ENCODE data around the gene VPS35.

VPS35 gene

GRCh38 chr16:46621934-46622676 is 66.9 kb downstream of the VPS35 start:
- no peak for DNase-seq (ENCODE audit: low read depth)
- TF ChIP-seq CTCF (conservative IDR thresholded peaks at IDR 0.05; ENCODE audit: control insufficient read depth, insufficient read depth, low read depth, low read length), result no peak
- no peak overlapping the region for H3K4me3 ChIP-seq (ENCODE audit: control insufficient read depth, low read depth, low read length)

GRCh38 chr16:46621006-46621933 is 67.7 kb downstream of the VPS35 start, which contains the start of gene SHCBP1:
TSS of gene SHCBP1 (minus strand) at chr16:46621379. CDS start at chr16:46621359, 20 bp downstream.
- DNase-seq (ENCODE audit: low read depth), result peak; percentile 85
- H3K4me3 ChIP-seq (ENCODE audit: control insufficient read depth, low read depth, low read length), result peak within 1 kb of the TSS; percentile 99
- no peak for TF ChIP-seq CTCF (conservative IDR thresholded peaks at IDR 0.05; ENCODE audit: control insufficient read depth, insufficient read depth, low read depth, low read length)

GRCh38 chr16:46620266-46621005 is 68.5 kb downstream of the VPS35 start:
- no peak for TF ChIP-seq CTCF (conservative IDR thresholded peaks at IDR 0.05; ENCODE audit: control insufficient read depth, insufficient read depth, low read depth, low read length)
- DNase-seq (ENCODE audit: low read depth), result peak; percentile 61

GRCh38 chr16:46618516-46618915 is 70.5 kb downstream of the VPS35 start:
- DNase-seq (ENCODE audit: low read depth), result no peak
- no peak overlapping the region for H3K4me3 ChIP-seq (ENCODE audit: control insufficient read depth, low read depth, low read length)
- TF ChIP-seq CTCF (conservative IDR thresholded peaks at IDR 0.05; ENCODE audit: control insufficient read depth, insufficient read depth, low read depth, low read length), result no peak

More at GRCh38 chr16:46620266-46621005, 68.5 kb downstream of the VPS35 start:
- peak overlapping the region; percentile 99 for H3K4me3 ChIP-seq (ENCODE audit: control insufficient read depth, low read depth, low read length)

- TF ChIP-seq CTCF (conservative IDR thresholded peaks at IDR 0.05; ENCODE audit: control insufficient read depth, insufficient read depth, low read depth, low read length), result no peak
- no peak for DNase-seq (ENCODE audit: low read depth)
- no peak overlapping the region for H3K4me3 ChIP-seq (ENCODE audit: control insufficient read depth, low read depth, low read length)
Observed at GRCh38 chr16:46614006-46614405, 75.0 kb downstream of the VPS35 start.

GRCh38 chr16:46613352-46613751 is 75.6 kb downstream of the VPS35 start:
- TF ChIP-seq CTCF (conservative IDR thresholded peaks at IDR 0.05; ENCODE audit: control insufficient read depth, insufficient read depth, low read depth, low read length), result no peak
- no peak for DNase-seq (ENCODE audit: low read depth)

More at GRCh38 chr16:46613352-46613751, 75.6 kb downstream of the VPS35 start:
- no peak overlapping the region for H3K4me3 ChIP-seq (ENCODE audit: control insufficient read depth, low read depth, low read length)

Data from fibroblast of mammary gland (primary cell).